ENCODE results near the gene ARSH. TPM values are rescaled to one million over a fixed set of nuclear protein-coding genes. Genes with fewer than 3 reads are reported as not detected.
"Not testable (repeated sequence)": the region's sequence is repeated elsewhere in the genome, so short reads cannot be mapped to it uniquely, and the experiment has no call there.

ARSH gene
- total and polyA plus RNA-seq, 2 donors = 0.32 TPM; not detected in 1

- not testable (repeated sequence) for H3K4me1 ChIP-seq (ENCODE audit: insufficient read depth); DNase-seq (ENCODE audit: extremely low spot score); H3K4me3 ChIP-seq (ENCODE audit: low read depth, low read length); H3K27ac ChIP-seq (ENCODE audit: low read depth); H3K36me3 ChIP-seq (ENCODE audit: insufficient read depth)
- 95% methylated on average over 4 of the region's 4 CpGs for WGBS
Observed at GRCh38 chrX:2978639-2979038, 27.7 kb upstream of the ARSH start.

- H3K4me1 ChIP-seq (ENCODE audit: insufficient read depth) = no peaks in the 10 kb centered on the region
- 82% methylated on average over 4 of the region's 4 CpGs for WGBS
- H3K4me3 ChIP-seq (ENCODE audit: low read depth, low read length) = no peak overlapping the region
- H3K36me3 ChIP-seq (ENCODE audit: insufficient read depth) = no peaks in the 10 kb centered on the region
- no peak for DNase-seq (ENCODE audit: extremely low spot score)
- no peak overlapping the region for H3K27ac ChIP-seq (ENCODE audit: low read depth)
Observed at GRCh38 chrX:2984342-2984741, 22.0 kb upstream of the ARSH start.

- Histone ChIP-seq H3K27ac (ENCODE audit: low read depth) (no peak overlapping the region), H3K4me3 (ENCODE audit: low read depth, low read length) (no peak overlapping the region), H3K36me3 (ENCODE audit: insufficient read depth) (no peaks in the 10 kb centered on the region), H3K4me1 (ENCODE audit: insufficient read depth) (no peaks in the 10 kb centered on the region)
- WGBS = 52% methylated on average over 2 of the region's 2 CpGs
- no peak for DNase-seq (ENCODE audit: extremely low spot score)
Observed at GRCh38 chrX:2989565-2989964, 16.8 kb upstream of the ARSH start.

- 80% methylated on average over 2 of the region's 2 CpGs for WGBS
- Histone ChIP-seq H3K36me3 (ENCODE audit: insufficient read depth) (no peaks in the 10 kb centered on the region), H3K4me1 (ENCODE audit: insufficient read depth) (no peaks in the 10 kb centered on the region), H3K4me3 (ENCODE audit: low read depth, low read length) (no peak overlapping the region), H3K27ac (ENCODE audit: low read depth) (no peak overlapping the region)
- no peak for DNase-seq (ENCODE audit: extremely low spot score)
Observed at GRCh38 chrX:3010532-3010931, 4.2 kb downstream of the ARSH start.

GRCh38 chrX:3017492-3017891, 11.1 kb downstream of the ARSH start:
- no peak overlapping the region for H3K27ac ChIP-seq (ENCODE audit: low read depth)
- no peaks in the 10 kb centered on the region for H3K4me1 ChIP-seq (ENCODE audit: insufficient read depth)
- DNase-seq (ENCODE audit: extremely low spot score) = no peak
- H3K4me3 ChIP-seq (ENCODE audit: low read depth, low read length) = no peak overlapping the region
- H3K36me3 ChIP-seq (ENCODE audit: insufficient read depth) = no peaks in the 10 kb centered on the region

GRCh38 chrX:3024176-3024575, 17.8 kb downstream of the ARSH start:
- no peaks in the 10 kb centered on the region for H3K36me3 ChIP-seq (ENCODE audit: insufficient read depth)

GRCh38 chrX:3026074-3026815, 19.9 kb downstream of the ARSH start:
- H3K27ac ChIP-seq (ENCODE audit: low read depth) = no peak overlapping the region
- H3K36me3 ChIP-seq (ENCODE audit: insufficient read depth) = no peaks in the 10 kb centered on the region
- 73% methylated on average over 10 of the region's 10 CpGs for WGBS
- no peaks in the 10 kb centered on the region for H3K4me1 ChIP-seq (ENCODE audit: insufficient read depth)
- DNase-seq (ENCODE audit: extremely low spot score) = peak; percentile 28
- H3K4me3 ChIP-seq (ENCODE audit: low read depth, low read length) = no peak overlapping the region

More at GRCh38 chrX:3024176-3024575, 17.8 kb downstream of the ARSH start:
- no peaks in the 10 kb centered on the region for H3K4me1 ChIP-seq (ENCODE audit: insufficient read depth)
- no peak for DNase-seq (ENCODE audit: extremely low spot score)
- no peak overlapping the region for H3K4me3 ChIP-seq (ENCODE audit: low read depth, low read length)
- H3K27ac ChIP-seq (ENCODE audit: low read depth) = no peak overlapping the region
- WGBS = 78% methylated on average over 8 of the region's 8 CpGs

- no peaks in the 10 kb centered on the region for H3K4me1 ChIP-seq (ENCODE audit: insufficient read depth)
- no peak overlapping the region for H3K27ac ChIP-seq (ENCODE audit: low read depth)
- WGBS = 84% methylated on average over 13 of the region's 13 CpGs
- no peak overlapping the region for H3K4me3 ChIP-seq (ENCODE audit: low read depth, low read length)
- no peaks in the 10 kb centered on the region for H3K36me3 ChIP-seq (ENCODE audit: insufficient read depth)
- no peak for DNase-seq (ENCODE audit: extremely low spot score)
Observed at GRCh38 chrX:3029129-3029528, 22.8 kb downstream of the ARSH start.

GRCh38 chrX:3037218-3037617, 30.9 kb downstream of the ARSH start:
- H3K4me1 ChIP-seq (ENCODE audit: insufficient read depth) = no peaks in the 10 kb centered on the region
- no peak for DNase-seq (ENCODE audit: extremely low spot score)
- 92% methylated on average over 3 of the region's 3 CpGs for WGBS
- H3K36me3 ChIP-seq (ENCODE audit: insufficient read depth) = no peaks in the 10 kb centered on the region
- H3K4me3 ChIP-seq (ENCODE audit: low read depth, low read length) = no peak overlapping the region
- H3K27ac ChIP-seq (ENCODE audit: low read depth) = no peak overlapping the region

- H3K36me3 ChIP-seq (ENCODE audit: insufficient read depth) = no peaks in the 10 kb centered on the region
- no peaks in the 10 kb centered on the region for H3K4me1 ChIP-seq (ENCODE audit: insufficient read depth)
- no peak overlapping the region for H3K4me3 ChIP-seq (ENCODE audit: low read depth, low read length)
- H3K27ac ChIP-seq (ENCODE audit: low read depth) = no peak overlapping the region
- WGBS = 73% methylated on average over 3 of the region's 3 CpGs
- DNase-seq (ENCODE audit: extremely low spot score) = no peak
Observed at GRCh38 chrX:3044196-3044595, 37.9 kb downstream of the ARSH start.

GRCh38 chrX:3044671-3045070, 38.3 kb downstream of the ARSH start:
- 79% methylated on average over 6 of the region's 6 CpGs for WGBS
- Histone ChIP-seq H3K4me1 (ENCODE audit: insufficient read depth) (no peaks in the 10 kb centered on the region), H3K4me3 (ENCODE audit: low read depth, low read length) (no peak overlapping the region), H3K27ac (ENCODE audit: low read depth) (no peak overlapping the region), H3K36me3 (ENCODE audit: insufficient read depth) (no peaks in the 10 kb centered on the region)
- DNase-seq (ENCODE audit: extremely low spot score) = no peak

- Histone ChIP-seq H3K4me3 (ENCODE audit: low read depth, low read length) (no peak overlapping the region), H3K36me3 (ENCODE audit: insufficient read depth) (no peaks in the 10 kb centered on the region), H3K4me1 (ENCODE audit: insufficient read depth) (no peaks in the 10 kb centered on the region), H3K27ac (ENCODE audit: low read depth) (no peak overlapping the region)
- DNase-seq (ENCODE audit: extremely low spot score) = no peak
- 72% methylated on average over 10 of the region's 10 CpGs for WGBS
Observed at GRCh38 chrX:3046253-3047240, 40.2 kb downstream of the ARSH start.

GRCh38 chrX:3050523-3051175, 44.3 kb downstream of the ARSH start:
- DNase-seq (ENCODE audit: extremely low spot score); H3K36me3 ChIP-seq (ENCODE audit: insufficient read depth); H3K4me1 ChIP-seq (ENCODE audit: insufficient read depth); H3K4me3 ChIP-seq (ENCODE audit: low read depth, low read length); H3K27ac ChIP-seq (ENCODE audit: low read depth): not testable (repeated sequence)
- WGBS = 68% methylated on average over 10 of the region's 11 CpGs

Measured in urinary bladder (tissue), 4 donors.